Stimulated activated effector memory CD8-positive, alpha-beta T cell treated with anti-CD3 and anti-CD28 coated beads, Interleukin-12 subunit alpha, Interleukin-12 subunit beta, amount 100 ng/mL, for 72 hours (primary cell): ENCODE data around the gene CDK7.

Experiments
- ATAC-seq: fragments of 150-1000 bp; cut with Tn5 transposase; 2 replicates; pipeline ENCODE4 v1.10.0; 2021
- DNase-seq, 2 donors: peaks; one replicate each; pipeline ENCODE4 v3.0.0; 2021 to 2022; ENCODE audit warnings: low spot score in 2 of 2
- H3K27ac Mint-ChIP-seq: one replicate; pipeline ENCODE4 v1.8.0; 2022; ENCODE audit warnings: mild to moderate bottlenecking, mixed read lengths
- H3K36me3 Mint-ChIP-seq: one replicate; pipeline ENCODE4 v1.8.0; 2022; ENCODE audit warnings: mild to moderate bottlenecking, mixed read lengths
- H3K4me1 Mint-ChIP-seq: one replicate; pipeline ENCODE4 v1.8.0; 2022; ENCODE audit warnings: mixed read lengths
- H3K4me3 Mint-ChIP-seq: one replicate; pipeline ENCODE4 v1.8.0; 2022; ENCODE audit warnings: mild to moderate bottlenecking, mixed read lengths
- H3K9me3 Mint-ChIP-seq: one replicate; pipeline ENCODE4 v1.8.0; 2022; ENCODE audit warnings: mixed read lengths

Gene CDK7

DNA sequence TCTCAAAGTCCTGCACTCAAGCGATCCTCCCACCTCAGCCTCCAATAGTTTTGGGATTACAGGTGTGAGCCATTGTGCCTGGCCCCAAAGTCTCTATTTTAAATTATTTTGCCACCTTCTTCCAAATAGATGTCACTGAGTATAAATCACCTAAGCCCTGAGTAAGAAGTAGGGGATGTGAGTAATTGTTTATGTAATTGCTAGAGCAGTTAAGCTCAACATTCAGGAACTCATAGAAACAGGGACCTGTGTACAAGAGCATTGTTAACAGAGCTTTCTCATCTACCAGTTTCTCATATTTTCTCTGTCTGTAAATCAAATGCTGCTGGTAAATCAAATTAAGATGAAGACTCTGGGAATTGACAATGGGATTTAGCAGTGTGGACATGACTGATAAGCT, 26.3 kb downstream of the CDK7 start:
- H3K27ac Mint-ChIP-seq = peak overlapping the region; percentile 5
- no peaks in the 10 kb centered on the region for H3K4me1 Mint-ChIP-seq
- no peak overlapping the region for H3K4me3 Mint-ChIP-seq
- peaks cover 99% of the 10 kb centered on the region for H3K36me3 Mint-ChIP-seq
- ATAC-seq = no peak
- H3K9me3 Mint-ChIP-seq = no peaks in the 10 kb centered on the region
- no peak for DNase-seq

DNA sequence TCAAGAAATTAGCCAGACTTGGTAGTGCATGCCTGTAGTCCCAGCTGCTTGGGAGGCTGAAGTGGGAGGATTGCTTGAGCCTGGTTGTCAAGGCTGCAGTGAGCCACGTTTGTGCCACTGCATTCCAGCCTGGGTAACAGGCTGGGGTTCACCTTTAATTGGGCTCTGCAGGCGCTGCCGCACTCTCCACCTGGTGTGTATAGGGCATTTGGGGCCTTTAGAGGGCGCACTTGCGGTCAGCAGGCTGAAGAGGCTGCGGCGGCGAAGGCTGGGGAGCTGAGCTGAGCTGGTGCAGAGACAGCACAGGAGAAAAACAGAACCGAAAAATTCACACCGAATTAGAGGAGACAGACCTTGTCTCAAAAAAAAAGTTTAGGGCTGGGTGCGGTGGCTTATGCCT, 31.2 kb downstream of the CDK7 start:
- H3K4me3 Mint-ChIP-seq = no peak overlapping the region
- no peaks in the 10 kb centered on the region for H3K9me3 Mint-ChIP-seq
- H3K36me3 Mint-ChIP-seq = peaks cover 97% of the 10 kb centered on the region
- ATAC-seq = peak; percentile 42
- H3K27ac Mint-ChIP-seq = peak overlapping the region; percentile 29
- H3K4me1 Mint-ChIP-seq = no peaks in the 10 kb centered on the region
- no peak for DNase-seq

DNA sequence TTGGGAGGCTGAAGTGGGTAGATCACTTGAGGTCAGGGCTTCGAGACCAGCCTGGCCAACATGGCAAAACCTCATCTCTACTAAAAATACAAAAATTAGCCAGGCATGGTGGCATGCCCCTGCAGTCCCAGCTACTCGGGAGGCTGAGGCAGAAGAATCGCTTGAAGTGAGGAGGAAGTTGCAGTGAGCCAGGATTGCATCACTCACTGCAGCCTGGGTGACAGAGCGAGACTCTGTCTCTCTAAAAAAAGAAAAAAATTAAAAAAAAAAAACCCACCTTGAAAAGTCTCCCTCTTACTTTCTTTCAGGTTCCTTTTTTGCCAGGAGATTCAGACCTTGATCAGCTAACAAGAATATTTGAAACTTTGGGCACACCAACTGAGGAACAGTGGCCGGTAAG, 34.2 kb downstream of the CDK7 start:
- Mint-ChIP-seq H3K36me3 (peaks cover 97% of the 10 kb centered on the region), H3K4me3 (no peak overlapping the region), H3K9me3 (no peaks in the 10 kb centered on the region), H3K27ac (no peak overlapping the region), H3K4me1 (no peaks in the 10 kb centered on the region)
- no peak for ATAC-seq
- DNase-seq = no peak

DNA sequence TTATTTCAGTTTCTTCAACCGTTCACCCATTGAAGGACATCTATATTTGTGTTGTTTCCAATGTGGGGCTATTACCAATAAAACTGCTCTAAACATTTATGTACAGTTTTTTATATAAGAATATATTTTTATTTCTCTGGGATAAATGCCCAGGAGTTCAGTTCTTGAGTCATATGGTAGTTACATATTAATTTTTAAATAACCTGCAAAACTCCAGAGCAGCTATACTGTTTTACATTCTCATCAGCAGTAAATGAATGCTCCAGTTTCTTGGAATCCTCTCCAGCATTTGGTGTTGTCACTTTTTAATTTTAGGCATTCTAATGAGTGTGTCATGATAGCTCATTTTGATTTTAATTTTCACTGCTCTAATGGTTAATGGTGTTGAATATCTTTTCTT, 36.2 kb downstream of the CDK7 start:
- Mint-ChIP-seq H3K4me3 (no peak overlapping the region), H3K4me1 (no peaks in the 10 kb centered on the region), H3K36me3 (peaks cover 91% of the 10 kb centered on the region), H3K9me3 (no peaks in the 10 kb centered on the region), H3K27ac (no peak overlapping the region)
- DNase-seq (no peak), ATAC-seq (no peak)

DNA sequence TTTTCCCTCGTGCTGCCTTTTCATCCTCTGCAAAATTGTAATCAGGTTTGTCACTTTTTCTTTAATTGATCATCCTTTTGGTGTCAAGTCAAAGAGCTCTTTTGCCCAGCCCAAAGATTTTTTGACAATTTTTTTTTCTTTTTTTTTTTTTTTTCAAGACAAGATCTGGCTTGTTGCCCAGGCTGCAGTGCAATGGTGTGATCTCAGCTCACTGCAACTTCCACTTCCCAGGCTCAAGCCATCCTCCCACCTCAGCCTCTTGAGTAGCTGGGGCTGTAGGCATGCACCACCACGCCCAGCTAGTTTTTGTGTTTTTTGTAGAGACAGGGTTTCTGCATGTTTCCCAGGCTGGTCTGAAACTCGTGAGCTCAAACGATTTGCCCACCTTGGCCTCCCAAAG, 36.7 kb downstream of the CDK7 start:
- no peak for ATAC-seq
- H3K4me1 Mint-ChIP-seq = no peaks in the 10 kb centered on the region
- no peaks in the 10 kb centered on the region for H3K9me3 Mint-ChIP-seq
- no peak for DNase-seq
- H3K36me3 Mint-ChIP-seq = peaks cover 91% of the 10 kb centered on the region
- H3K27ac Mint-ChIP-seq = no peak overlapping the region
- H3K4me3 Mint-ChIP-seq = no peak overlapping the region

DNA sequence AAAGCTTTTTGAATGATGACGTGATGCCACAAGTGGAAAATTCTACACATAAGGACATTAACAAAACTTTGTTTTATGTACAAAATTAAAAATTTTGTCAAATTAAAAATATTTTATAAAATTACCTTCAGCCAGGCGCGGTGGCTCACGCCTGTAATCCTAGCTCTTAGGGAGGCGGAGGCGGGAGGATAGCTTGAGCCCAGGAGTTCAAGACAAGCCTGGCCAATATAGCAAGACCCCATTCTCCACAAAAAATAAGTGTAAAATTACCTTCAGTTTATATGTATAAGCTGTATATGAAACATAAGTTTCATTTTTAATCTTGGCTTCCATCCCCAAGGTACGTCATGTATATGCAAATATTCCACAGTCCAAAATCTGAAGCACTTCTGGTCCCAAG, 40.9 kb downstream of the CDK7 start:
- Mint-ChIP-seq H3K36me3 (peaks cover 94% of the 10 kb centered on the region), H3K4me3 (no peak overlapping the region), H3K27ac (no peak overlapping the region), H3K9me3 (no peaks in the 10 kb centered on the region), H3K4me1 (no peaks in the 10 kb centered on the region)
- ATAC-seq (no peak), DNase-seq (no peak)

DNA sequence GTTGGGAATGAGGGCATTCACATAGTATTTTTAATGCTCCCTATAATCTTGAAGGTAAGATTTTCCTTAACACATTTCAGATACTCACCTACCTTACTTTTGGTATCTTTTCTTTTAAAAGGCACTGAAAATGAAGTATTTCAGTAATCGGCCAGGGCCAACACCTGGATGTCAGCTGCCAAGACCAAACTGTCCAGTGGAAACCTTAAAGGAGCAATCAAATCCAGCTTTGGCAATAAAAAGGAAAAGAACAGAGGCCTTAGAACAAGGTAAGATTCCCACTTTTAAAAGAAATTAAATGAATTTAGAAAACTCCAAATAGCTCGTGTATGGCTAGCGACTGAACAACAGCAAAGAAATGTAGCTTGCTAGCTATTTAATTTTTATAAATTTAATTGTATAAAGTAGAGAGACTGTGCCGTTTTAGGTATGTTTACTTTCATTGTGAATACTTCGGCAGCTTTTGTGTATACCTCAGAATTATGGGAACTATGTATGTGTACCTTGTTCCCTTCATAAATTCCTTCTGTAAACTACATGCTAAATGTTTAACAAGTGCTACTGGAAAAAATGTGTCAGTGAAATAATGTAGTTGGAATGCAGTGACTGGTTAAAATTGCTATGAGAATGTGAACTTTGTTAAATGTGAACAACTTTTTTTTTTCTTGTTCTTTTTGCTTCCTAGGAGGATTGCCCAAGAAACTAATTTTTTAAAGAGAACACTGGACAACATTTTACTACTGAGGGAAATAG, 41.9 kb downstream of the CDK7 start:
- Mint-ChIP-seq H3K36me3 (peaks cover 84% of the 10 kb centered on the region), H3K9me3 (no peaks in the 10 kb centered on the region), H3K27ac (no peak overlapping the region), H3K4me1 (no peaks in the 10 kb centered on the region), H3K4me3 (no peak overlapping the region)
- ATAC-seq (no peak), DNase-seq (no peak)

DNA sequence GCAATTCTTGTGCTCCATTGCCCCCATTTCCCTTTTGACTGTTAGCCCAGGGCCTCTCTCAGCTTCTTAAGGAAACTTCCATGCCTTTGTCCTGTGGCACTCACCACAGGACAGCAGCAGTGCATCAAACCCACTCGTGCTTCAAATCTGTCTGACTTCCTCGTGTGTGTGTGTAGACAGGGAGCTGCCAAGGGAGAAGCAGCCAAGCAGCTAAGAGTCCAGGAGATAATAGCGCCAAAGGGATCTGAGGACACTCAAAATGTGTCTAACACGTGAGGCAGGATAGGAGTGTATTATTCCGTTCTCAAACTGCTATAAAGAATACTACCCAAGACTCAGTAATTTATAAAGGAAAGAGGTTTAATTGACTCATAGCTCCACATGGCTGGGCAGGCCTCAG, 44.8 kb downstream of the CDK7 start:
- H3K4me3 Mint-ChIP-seq = no peak overlapping the region
- ATAC-seq = no peak
- DNase-seq = no peak
- no peaks in the 10 kb centered on the region for H3K4me1 Mint-ChIP-seq
- H3K36me3 Mint-ChIP-seq = peaks cover 62% of the 10 kb centered on the region
- H3K27ac Mint-ChIP-seq = peak overlapping the region; percentile 36
- H3K9me3 Mint-ChIP-seq = no peaks in the 10 kb centered on the region

DNA sequence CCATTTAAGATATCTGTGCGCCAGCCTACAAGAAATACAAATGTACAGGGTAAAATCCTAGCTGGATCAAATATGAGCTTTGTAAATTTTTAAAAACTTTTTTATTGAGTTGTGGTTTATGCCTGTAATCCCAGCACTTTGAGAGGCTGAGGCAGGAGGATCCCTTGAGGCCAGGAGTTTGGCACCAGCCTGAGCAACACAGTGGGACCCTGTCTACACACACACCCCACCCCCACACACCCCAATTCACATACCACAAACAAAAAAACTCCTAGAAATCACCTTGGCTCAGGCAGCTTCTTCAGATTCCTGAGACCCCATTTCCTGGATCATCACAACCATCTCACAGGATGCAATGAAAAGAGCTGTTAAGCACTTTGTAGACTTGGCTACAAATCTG, 46.4 kb downstream of the CDK7 start:
- Mint-ChIP-seq H3K9me3 (no peaks in the 10 kb centered on the region), H3K4me1 (no peaks in the 10 kb centered on the region), H3K36me3 (peaks cover 58% of the 10 kb centered on the region), H3K4me3 (no peak overlapping the region), H3K27ac (no peak overlapping the region)
- no peak for ATAC-seq
- DNase-seq = no peak

DNA sequence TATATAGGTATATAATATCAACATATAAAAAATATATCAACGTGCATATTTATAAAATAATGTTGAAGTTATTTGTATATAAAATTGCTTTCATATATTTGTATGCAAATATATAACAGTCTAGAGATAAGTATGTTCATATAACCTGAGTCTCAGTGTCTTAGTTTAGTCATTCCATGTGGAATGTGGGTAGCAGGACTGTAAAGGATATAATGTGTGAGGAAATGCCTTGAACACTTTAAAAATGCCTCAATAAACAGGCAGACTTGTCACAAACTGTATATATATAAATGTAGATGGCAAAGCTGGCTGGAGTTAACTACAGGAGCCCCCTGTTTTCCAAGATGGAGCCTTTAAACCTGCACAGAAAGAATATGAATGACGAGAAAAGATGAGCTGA, 49.5 kb downstream of the CDK7 start:
- ATAC-seq = no peak
- no peaks in the 10 kb centered on the region for H3K9me3 Mint-ChIP-seq
- H3K27ac Mint-ChIP-seq = no peak overlapping the region
- no peaks in the 10 kb centered on the region for H3K4me1 Mint-ChIP-seq
- peaks cover 27% of the 10 kb centered on the region for H3K36me3 Mint-ChIP-seq
- H3K4me3 Mint-ChIP-seq = no peak overlapping the region
- no peak for DNase-seq

DNA sequence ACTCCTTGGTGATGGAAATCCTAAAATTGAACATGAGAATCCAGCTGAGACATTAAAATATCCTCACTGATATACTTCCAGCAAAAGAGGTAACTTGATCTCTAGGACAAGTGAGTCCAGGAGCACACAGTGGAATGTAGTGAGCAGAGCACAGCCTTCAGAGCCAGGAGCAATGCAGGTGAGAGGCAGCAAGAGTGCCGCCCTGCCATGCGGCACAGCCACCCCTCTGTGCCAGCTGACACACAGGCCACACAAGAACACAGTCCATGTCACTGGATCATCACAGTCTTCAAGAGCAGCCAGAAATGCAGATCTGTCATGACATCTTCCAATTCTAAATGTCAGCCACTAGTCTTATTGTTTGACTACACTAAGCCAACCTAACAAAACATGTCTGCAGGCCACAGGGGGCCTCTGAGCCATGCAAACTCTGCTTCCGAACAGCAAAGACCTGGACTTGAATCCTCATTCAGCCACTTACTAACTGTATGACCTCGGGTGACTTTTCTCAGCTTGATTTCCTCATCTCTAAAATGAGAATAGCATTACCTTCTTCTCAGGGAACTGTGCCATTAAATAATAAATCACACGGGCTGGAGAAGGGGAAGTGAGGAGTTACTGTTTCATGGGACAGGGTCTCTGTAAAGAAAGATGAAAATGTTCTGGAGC, 50.9 kb downstream of the CDK7 start:
- DNase-seq (no peak), ATAC-seq (no peak)
- no peak overlapping the region for H3K27ac Mint-ChIP-seq
- H3K9me3 Mint-ChIP-seq = no peaks in the 10 kb centered on the region
- no peaks in the 10 kb centered on the region for H3K4me1 Mint-ChIP-seq
- no peak overlapping the region for H3K4me3 Mint-ChIP-seq
- H3K36me3 Mint-ChIP-seq = peaks cover 13% of the 10 kb centered on the region

DNA sequence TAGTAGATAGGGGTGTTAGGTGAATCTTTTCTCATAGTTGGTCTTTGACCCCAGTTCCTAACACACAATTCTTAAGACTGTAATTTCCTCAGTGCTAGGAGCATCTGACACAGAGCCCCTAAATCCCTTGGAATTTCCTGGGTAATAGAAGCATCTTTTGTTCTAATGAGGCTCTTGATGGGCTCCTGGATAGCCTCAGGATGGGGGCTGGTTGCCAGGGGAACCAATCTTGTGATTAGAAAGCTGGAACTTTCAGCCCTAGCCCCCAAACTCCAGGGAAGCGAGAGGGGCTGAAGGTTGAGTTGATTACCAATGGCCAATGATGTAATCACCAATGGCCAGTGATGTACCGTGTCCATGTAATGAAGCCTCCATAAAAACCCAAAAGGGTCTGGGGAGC, 53.4 kb downstream of the CDK7 start:
- DNase-seq = no peak
- Mint-ChIP-seq H3K4me1 (no peaks in the 10 kb centered on the region), H3K36me3 (peaks cover 14% of the 10 kb centered on the region), H3K9me3 (no peaks in the 10 kb centered on the region), H3K4me3 (no peak overlapping the region), H3K27ac (no peak overlapping the region)
- ATAC-seq = no peak

DNA sequence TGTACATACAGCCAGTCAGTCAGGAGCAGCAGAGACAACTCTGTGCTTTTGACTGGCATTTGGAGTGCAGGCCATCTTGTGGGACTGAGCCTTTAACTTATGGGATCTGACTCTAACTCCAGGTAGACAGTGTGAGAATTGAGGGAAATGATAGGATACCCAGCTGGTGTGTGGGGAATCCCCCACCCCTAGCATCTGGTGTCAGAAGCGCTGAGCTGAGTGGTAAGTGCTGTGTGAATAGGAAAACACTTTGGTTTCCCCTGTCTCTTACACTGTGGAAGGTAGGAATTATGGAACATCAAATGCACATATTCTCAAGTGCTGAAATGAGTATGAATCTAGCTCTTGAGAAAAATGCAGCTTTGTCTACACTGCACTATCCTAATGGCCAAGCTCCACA, 54.0 kb downstream of the CDK7 start:
- no peak overlapping the region for H3K4me3 Mint-ChIP-seq
- H3K27ac Mint-ChIP-seq = no peak overlapping the region
- ATAC-seq (no peak), DNase-seq (no peak)
- peaks cover 14% of the 10 kb centered on the region for H3K36me3 Mint-ChIP-seq
- no peaks in the 10 kb centered on the region for H3K4me1 Mint-ChIP-seq
- no peaks in the 10 kb centered on the region for H3K9me3 Mint-ChIP-seq

DNA sequence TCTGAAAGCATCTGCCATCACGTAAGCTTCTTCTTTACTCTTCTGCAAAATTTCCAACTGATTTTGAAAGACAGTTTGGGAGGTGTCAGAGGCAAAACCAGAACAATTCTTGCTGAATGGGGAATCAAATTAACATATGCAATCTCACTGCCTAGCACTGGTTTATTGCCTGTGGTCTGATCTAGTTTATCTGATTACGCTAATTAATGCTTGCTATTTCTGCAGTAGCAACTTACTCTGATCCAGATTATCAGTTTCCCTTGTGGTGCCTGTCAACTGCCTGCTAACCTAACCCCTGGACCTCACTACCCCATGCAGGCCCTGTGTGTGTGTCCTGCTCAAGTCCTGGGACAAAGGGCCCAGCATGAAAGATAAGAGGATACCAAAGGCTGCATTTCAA, 57.6 kb downstream of the CDK7 start:
- Mint-ChIP-seq H3K9me3 (no peaks in the 10 kb centered on the region), H3K36me3 (peaks cover 23% of the 10 kb centered on the region), H3K27ac (no peak overlapping the region), H3K4me3 (no peak overlapping the region), H3K4me1 (no peaks in the 10 kb centered on the region)
- no peak for DNase-seq
- ATAC-seq = no peak

DNA sequence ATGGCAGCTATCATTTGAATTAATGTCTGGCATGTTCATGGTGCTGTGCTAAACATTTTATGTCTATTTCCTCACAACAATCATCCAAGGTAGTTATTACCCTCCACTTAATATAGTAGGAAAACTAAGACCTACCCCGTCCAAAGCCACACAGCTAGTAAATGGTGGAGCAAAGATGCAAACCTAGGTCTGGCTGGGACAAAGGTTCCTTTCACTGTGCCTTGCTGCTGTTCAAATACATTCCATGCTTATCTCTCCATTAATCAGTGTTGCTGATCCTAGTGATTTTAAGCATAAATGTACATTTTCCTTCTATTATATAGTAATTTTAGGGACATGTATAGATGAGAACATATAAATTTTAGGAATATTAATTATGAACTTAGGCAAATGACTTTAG, 59.2 kb downstream of the CDK7 start:
- Mint-ChIP-seq H3K27ac (no peak overlapping the region), H3K4me1 (no peaks in the 10 kb centered on the region), H3K36me3 (peaks cover 23% of the 10 kb centered on the region), H3K9me3 (no peaks in the 10 kb centered on the region), H3K4me3 (no peak overlapping the region)
- DNase-seq = no peak
- no peak for ATAC-seq

DNA sequence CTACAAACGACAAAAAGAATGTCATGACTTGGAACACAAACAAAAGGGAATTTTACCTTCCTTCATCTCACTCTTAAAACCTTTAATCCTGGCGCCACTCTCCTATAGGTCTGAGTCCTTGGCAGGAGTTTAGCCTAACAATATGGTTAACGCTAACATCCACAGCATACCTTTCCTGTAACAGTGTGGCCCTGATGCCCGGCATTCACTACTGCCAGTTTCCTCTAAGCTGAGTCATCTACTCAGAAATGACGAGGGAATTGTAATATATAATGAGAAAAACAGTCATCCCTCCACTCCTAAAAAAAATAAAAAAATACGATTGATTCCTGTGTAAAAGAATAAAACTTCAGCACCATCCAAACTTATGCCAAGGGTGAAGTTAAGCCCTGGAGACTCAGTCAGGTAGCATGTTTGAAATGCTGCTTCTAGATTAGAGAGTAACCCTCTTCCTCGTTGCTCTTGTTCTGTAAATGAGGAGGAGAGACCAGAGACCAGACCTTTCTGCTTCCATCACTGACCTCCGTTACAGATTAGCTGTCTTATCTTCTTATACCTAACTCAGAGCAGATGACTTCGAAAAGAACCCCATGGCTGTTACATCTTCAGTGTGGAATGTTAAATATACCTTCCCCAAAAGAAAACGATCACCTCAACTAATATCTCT, 60.5 kb downstream of the CDK7 start:
- Mint-ChIP-seq H3K4me3 (no peak overlapping the region), H3K27ac (peak overlapping the region; percentile 61), H3K9me3 (no peaks in the 10 kb centered on the region), H3K36me3 (peaks cover 23% of the 10 kb centered on the region), H3K4me1 (no peaks in the 10 kb centered on the region)
- DNase-seq (no peak), ATAC-seq (peak; percentile 65)
